Right ventricle myocardium inferior (tissue), 1 donor: ENCODE data around the gene YJEFN3. TPM values are rescaled to one million over a fixed set of nuclear protein-coding genes. Genes with fewer than 3 reads are reported as not detected.
A peak's percentile ranks its signal among the peaks of the same experiment; 100 is the strongest.

ENCODE experiments used
- ATAC-seq: fragments of 200-7000 bp; cut with Tn5 transposase; one replicate; pipeline ENCODE4 v1.9.1; 2020; ENCODE audit warnings: mild to moderate bottlenecking, moderate library complexity
- DNase-seq: peaks from one replicate; pipeline ENCODE4 v3.0.0; 2021; ENCODE audit errors: missing footprints
- intact Hi-C: fragments of 100-400 bp; cut with DNase I; formaldehyde crosslinking; loops from one replicate; pipeline ENCODE4 v1.11.0; 2022
- total RNA-seq: library from RNA; stranded (reverse); fragmentation: NEBNext Ultra II Directional; extraction: Animal tissue kit (Norgen Biotek cat#: 25700); gene quantifications from one replicate; pipeline ENCODE4 v1.2.1, GENCODE V29; 2021
- donor health status: DM: no; HTN: yes; CAD: no; lungs with severe emphysema.

The YJEFN3 gene
- total RNA-seq, 1 donor from 2014 or later: 6.5 TPM

DNA sequence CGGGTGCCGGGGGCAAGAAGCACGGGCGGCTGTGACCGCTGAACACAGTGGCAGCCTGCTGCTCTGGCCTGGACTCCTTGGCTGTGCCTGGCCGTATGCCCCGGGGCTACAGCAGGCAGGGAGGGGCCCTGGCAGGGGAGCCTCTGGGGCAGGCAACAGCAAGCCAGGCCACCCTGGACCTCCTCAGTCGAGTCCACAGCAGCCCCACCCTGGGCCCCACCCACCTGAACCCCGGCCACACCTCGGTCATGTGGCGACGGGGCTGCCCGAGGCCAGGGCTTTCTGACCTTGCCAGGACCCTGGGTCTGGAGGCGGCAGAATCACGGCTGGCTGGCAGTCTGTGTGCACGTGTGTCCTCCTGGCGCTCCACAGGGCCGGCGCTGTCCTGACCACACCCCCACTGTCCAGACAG, 18.0 kb downstream of the YJEFN3 start:
- ATAC-seq (peak; percentile 76), DNase-seq (peak; percentile 79)
- intact Hi-C loops: loop anchor here (2.0 kb wide), 1 partner anchor 14 kb away; no protein-coding TSS in a partner anchor

DNA sequence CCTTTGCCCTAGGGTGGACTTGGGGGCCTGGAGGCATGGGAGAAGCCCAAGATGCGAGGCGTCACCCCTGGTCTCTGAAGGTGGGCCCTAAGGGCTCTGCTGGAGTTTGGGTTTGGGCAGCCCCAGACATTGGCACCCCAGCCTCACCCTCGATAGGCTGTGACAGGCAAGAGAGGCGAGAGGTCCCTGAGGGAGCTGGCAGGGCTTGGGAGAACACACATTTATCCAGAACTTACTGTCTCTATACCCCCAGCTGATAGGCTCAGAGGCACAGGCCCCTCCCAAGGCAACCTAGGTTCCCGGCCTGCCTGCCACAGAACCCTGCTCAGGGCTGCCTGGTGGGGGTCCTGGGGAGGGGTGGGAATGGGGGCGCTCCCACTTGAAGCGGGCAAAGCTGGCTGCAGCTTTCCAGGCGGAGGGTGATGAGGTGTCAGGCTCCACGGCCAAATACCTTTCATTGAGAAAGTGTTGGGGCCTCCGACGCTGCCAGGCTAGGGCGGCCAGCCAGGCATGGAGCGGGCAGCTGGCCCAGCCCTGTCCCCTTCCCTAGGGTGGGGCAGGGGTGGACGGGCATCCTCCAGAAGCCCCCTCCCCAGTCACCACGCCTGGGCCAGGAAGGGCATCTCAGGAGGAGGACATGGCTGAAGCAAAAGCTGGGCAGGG, 19.1 kb downstream of the YJEFN3 start:
- intact Hi-C loops: loop anchor here (2.0 kb wide), 1 partner anchor 15 kb away; no protein-coding TSS in a partner anchor
- DNase-seq (no peak), ATAC-seq (peak; percentile 64)

DNA sequence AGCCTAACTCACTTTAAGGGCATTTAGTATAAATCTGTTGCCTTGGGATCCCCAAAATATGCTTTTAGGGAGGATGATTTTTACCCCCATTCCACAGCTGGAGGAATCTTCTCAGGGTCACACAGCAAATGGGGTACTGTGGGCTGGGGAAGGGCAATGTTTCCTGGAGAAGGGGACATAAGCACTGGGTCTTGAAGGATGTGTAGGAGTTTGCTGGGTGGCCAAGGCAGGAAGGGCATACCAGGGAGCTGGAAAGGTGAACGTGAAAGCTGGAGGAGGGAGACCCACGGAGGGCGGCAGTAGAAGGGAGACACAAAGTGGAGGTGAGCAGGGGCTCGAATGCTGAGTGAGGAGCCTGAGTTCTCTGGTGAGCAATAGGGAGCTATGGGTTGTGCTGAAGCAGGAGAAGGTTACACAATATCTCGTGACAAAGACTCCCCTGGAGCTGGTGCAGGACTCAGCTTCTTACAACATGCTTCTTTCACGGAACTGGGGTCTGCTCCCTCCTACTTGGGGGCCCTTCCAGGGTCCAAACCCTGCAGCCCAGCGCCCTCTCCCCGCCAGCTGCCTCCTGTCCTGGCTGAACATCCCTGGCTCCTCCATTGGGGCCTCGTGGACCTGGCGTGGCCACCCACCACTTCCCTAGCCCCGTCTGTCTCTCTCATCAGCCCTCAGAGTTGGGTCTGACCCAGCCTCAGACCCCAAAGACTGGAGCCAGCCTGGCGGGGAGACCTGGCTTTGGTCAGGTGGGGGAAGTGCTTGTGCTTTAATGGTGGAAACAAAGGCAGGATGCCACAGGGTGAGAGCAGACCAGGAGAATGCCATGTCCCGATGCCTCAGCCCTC, 20.4 kb downstream of the YJEFN3 start:
- no peak for ATAC-seq
- no peak for DNase-seq
- intact Hi-C loops: no loop called here

DNA sequence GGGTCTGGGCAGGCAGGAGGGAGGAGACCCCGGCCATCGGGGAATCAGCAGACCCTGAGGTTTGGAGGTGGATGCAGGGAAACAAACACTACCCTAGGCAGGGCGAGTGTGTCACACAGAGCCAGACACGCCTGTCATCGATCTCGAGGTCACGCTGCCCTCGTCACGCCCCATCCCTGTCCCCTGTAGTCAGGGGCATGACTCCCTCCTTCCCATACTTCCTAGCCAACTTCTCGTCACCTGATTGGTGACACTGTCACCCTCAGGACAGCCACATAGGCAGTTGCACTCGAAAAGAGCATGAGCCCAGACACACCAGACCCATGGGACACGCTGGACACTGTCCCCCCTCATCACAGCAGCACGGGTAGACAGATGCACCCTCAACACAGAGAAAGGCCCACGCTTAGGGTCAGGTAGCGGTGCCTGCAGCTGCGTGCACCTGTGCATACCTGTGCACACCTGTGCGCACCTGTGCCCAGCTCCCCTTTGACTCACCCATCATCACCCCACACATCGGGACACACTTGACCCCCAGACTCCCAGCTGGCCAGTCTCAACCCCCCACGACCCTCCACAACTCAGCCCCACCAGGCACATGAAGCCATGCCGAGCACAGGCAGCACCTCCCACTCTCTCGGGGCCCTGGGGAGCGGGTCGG, 21.2 kb downstream of the YJEFN3 start:
- intact Hi-C loops: no loop called here
- DNase-seq (no peak), ATAC-seq (no peak)

DNA sequence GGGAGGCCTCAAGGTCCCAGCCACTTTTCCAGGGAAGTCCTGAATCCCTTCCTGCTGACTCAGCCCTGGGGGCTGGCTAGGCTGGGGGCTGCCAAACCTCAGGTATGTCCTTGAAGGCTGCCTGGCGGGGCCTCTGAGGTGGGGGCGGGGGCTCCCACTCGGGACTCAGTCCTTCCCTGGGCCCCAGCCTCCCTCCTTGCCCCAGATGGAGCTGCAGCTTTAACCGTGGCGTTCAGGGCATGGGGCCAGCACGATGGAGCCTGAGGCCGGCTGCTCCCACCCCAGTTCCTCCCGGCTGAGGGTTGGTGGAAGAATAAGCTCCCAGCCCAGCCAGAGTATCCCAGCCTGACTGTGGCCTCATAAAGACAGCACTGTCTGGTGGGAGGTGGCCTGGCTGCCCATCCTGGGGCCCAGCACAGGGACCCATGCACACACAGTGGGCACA, 21.8 kb downstream of the YJEFN3 start:
- intact Hi-C loops: no loop called here
- ATAC-seq: no peak
- DNase-seq: no peak

DNA sequence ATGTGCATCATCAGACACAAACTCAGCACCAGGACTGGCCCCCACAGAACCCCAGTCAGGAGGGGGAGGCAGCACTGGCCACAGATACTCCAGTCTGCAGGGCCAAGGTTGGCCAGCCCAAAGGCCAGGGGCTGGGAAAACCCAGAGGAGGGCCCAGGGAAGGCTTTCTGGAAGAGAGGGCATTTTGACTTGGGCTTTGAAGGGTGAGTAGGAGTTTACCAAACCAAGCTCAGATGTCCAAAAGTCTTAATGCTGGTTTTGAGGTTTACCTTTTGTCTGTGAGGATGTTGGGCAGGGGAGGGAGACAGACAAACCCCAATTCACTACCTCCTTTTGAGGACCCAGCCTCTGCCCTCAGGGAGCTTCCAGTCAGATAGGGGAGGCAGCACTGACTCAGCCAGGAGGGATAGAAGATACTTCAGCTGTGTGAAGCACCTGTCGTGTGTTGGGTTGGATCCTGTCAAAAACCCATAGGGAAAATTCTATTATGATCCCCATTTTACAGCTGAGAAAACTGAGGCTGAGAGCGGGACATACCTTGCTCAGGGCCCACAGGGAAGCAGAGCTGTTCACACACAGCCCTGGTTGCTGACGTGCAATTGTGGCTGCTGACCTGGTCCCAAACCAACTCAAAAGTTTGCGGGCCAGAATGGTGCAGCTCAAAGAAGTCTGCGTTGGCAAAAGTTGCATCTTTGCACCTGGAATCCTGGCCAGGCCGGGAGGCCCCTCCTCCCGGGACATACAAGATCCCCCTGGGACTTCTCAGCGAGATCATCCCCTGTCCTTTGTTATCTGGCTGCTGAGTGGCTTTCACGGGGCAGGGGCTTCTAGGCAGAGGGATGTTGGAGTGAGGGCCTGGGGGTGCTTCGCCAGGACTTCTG, 22.5 kb downstream of the YJEFN3 start:
- intact Hi-C loops: no loop called here
- DNase-seq: no peak
- no peak for ATAC-seq

DNA sequence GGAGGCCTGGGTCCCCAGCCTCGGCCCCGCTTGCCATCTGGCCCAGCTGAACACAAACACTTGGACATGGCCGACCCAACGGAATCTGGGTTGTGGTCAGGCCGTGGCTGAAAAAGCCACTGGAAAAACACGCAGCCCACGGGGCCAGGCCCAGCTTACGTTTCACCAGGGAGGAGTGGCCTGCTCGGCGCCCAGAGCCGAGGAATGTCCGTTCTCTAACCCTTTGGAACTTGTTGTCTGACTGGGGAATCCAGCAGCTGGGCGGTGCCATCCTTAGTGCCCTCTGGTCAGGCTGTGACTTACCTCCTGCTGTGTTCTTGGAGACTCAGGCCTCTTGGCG, 23.1 kb downstream of the YJEFN3 start:
- DNase-seq: no peak
- ATAC-seq: no peak
- intact Hi-C loops: no loop called here

DNA sequence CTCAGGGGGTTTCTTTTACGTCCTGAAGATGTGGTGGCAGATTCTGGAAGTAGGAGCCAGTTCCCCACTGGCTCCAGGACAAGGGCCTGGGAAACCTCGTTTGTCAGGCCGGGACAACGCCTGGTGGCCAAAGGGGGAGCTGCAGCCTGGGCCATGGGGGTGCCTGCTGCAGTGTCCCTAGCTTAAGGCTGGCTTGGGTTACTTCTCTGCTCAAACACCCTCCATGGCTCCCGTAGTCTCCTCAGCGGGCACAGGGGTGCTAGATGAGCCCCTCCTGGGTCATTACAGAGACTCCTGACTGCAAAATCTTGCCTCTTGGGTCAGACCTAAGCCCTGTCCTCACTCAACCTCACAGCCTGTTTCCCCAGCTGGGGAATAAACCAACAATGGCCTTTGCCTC, 24.1 kb downstream of the YJEFN3 start:
- intact Hi-C loops: no loop called here
- ATAC-seq (peak; percentile 37), DNase-seq (no peak)

DNA sequence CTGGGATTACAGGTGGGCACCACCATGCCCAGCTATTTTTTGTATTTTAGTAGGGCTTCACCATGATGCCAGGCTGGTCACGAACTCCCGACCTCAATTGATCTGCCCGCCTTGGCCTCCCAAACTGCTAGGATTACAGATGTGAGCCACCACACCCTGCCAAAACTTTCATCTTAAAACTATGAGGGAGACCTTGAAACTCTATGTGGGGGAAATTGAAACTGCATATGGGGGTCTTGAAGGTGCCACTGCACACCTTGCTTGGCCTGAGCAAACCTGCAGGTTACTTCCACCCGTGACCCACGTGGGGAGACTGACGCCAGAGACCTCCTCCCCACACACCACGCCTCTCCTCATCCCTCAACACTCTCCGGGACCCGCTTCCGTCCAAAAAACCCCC, 25.0 kb downstream of the YJEFN3 start:
- DNase-seq: no peak
- intact Hi-C loops: loop anchor here (1.0 kb wide), 1 partner anchor 21 kb away; no protein-coding TSS in a partner anchor
- no peak for ATAC-seq

DNA sequence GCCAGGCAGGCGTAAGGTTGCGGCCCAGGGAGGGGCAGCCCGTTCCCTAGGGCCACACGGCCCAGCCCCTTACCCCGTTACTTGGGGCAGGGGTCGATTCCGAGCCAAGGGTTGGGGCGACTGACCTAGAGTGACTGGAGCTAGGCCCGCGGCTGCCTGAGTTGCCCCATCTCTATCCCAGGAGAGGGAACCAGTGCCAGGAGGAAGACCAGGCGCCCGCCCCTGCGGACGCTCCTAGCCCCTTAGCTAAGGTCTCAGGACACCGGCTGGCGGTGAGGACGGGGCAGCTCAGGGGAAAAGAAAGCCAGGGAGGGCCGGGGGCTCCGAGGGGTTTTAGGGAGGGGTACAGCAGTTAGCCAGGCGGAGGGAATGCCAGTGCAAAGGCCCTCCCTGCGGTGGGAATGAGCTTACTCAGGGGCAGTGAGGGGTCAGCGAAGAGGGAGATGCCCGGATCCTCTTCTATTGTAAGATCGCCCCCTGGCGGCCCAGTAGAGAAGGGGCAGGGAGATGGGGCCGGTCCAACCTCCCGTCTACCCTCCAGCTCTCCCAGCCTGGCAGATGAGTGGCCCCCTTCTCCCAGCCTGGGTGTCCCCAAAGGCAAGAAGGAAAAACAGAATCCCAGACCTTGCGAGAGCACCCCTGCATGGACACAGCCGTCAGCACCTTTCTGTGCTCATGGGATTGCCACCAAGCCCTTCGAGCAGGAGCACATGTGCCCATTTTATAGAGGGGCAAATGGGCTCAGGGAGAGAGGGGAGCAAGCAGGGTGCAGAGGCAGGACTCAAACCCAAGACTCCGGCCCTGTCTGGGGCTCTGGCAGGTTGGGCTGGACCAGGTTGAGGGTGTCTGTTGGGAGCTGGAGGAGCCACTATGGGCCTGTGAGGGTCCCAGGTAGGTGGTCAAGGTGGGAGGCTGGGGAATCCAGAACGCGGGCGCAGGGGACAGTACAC, 25.6 kb downstream of the YJEFN3 start:
- intact Hi-C loops: loop anchor here (1.0 kb wide), 1 partner anchor 22 kb away; no protein-coding TSS in a partner anchor
- ATAC-seq: peak; percentile 47

DNA sequence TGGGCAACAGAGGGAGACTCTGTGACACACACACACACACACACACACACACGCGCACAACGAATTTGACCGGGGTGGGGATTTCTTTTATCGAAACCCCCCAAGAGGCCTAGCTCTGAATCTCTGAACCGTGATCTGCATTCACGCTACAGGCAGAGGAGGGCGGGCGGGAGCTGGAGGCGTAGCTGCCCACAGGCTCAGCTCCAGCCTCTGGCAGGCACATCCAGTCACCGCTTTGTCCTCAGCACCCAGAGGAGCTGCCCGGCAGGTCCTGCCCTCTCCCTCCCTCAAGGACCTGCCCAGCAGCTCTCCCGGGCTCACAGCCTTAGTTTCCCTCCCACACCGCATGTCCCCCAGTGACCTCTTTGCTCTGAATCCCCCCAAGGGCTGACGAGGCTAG, 29.3 kb downstream of the YJEFN3 start:
- intact Hi-C loops: no loop called here
- DNase-seq: no peak
- no peak for ATAC-seq

More for the DNA sequence above, 25.6 kb downstream of the YJEFN3 start:
- DNase-seq: peak; percentile 88

DNA sequence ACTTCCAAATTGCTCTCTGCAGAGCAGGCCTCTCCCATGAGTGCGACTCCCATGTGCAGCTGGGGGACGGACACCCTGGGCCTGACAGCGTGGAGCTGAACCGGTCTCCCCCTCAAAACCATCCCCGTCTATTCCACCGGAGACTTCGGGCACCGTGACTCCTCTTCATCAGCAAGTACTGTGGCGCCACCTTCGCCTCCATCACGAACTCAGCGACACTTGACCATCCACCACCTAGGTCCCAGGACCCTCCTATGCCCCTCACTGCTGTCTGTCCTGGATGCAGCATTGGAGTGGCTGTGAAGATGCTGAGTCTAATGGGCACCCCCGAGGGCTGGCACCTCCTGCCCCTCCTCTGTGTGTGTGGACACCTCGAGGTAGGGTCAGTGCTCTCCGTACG, 29.9 kb downstream of the YJEFN3 start:
- intact Hi-C loops: no loop called here
- DNase-seq (no peak), ATAC-seq (no peak)

DNA sequence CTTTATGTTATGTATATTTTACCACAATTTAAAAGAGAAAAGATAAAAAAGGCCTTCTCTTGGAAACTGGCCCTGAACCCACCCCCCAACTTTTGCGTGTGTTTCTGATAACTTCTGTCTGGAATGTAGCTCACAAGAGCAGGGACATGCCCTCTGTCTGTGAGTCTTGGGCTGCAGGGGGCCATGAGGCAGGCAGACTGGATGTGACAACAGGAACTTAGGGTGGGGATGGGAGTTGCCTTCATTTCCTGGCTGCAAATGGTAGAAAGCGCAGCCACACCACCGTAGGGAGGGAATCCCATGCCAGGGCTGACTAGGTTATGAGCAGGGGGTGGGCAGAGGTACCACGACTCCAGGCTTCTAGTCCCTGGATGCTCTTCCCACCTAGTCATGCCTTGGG, 31.2 kb downstream of the YJEFN3 start:
- ATAC-seq (no peak), DNase-seq (no peak)
- intact Hi-C loops: no loop called here

DNA sequence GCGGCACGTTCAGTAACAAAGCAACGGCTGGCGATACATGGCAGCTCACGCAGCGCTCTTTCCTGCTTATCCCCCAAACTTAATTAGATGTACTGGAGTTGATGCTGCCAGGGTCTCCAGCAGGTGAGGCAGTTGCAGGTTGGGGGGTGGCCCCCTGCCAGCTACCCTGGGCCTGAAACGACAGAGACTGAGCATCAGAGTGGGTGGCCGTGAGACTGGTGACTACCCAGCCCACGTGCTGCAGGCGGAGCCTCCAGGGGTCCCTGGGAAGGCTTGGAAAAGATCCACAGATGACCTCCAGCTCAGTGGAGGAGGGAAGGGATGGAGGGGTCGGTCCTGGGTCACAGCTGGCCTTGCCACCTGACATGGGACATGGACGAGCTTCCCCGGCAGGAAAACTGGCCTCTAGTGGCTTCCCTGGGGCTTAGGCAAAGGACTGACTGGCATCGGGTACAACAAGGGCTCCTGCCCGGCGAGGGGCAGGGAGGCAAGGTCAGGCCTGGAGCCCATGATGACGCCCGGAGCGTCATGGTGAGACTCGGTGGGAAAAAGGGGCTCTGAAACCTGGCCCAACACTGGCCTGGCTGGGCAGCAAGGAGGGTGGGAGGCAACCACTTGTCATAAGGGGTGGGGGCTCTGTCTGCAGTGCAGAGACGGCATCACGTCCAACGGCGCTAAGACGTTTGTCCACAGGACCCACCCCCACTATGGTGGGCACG, 33.4 kb downstream of the YJEFN3 start:
- DNase-seq (no peak), ATAC-seq (peak; percentile 20)
- intact Hi-C loops: no loop called here

DNA sequence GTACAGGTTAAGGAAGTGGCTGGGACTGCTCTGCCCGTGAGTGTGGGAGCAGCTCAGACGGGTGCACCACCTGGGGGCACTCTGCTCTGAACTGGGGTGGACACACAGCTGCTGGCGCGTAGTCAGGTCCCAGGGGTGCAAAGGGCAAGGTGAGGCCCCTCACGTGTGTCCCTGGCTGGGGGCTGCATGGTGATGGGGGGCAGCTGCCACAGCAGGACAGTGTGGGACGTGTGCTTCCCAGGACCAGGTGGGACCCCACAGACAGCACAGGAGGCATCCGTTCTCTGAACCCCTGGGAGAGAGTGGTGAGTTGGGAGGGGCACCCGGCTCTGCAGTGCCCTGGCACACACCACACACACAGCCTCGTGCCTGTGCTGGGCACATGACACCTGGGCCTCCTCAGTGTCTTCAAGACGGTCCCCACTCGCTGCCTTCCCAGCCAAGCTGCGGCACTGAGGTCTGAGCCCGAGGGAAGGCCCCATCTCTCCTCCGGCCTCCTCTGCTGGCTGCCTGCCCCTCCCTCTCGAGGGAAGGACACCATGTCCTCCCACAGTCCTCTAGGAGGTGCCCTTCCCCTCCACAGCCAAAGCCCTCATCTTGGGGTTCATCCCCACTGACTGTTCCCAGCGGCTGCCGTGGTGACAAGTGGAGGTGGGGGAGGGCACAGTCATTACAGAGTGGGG, 34.1 kb downstream of the YJEFN3 start:
- ATAC-seq (peak; percentile 16), DNase-seq (no peak)
- intact Hi-C loops: no loop called here

DNA sequence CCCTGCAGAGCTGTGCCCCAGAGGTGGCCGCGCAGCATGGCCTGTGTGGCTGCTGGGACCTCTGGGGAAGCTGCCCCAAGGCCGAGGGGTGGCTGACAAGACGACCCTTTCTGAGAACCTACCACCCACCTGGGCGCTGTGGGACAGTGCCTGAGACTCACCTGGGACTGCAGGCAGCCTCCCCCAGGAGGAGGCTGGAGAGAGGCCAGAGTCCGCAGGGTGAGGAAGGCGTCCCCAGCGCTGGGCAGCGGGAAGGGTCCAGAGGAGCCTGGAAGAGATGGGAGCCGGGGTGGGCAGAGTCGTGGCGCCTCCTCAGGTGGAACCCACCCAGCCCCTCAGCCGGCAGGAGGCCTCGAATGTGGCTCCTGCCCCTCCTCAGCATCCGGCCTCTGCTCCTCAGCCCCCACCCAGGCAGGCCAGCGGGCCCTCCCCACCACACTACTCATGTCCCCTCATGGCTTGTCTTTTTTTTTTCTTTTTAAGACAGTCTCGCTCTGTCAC, 34.7 kb downstream of the YJEFN3 start:
- DNase-seq: no peak
- intact Hi-C loops: no loop called here
- no peak for ATAC-seq
